ENCODE results near the gene CLEC2B. TPM values are rescaled to one million over a fixed set of nuclear protein-coding genes. Genes with fewer than 3 reads are reported as not detected.

Gene CLEC2B
- polyA plus RNA-seq (2013, experiment 1 of 2), result not detected
- 0.03 TPM for polyA plus RNA-seq (2013, experiment 2 of 2)

DNA sequence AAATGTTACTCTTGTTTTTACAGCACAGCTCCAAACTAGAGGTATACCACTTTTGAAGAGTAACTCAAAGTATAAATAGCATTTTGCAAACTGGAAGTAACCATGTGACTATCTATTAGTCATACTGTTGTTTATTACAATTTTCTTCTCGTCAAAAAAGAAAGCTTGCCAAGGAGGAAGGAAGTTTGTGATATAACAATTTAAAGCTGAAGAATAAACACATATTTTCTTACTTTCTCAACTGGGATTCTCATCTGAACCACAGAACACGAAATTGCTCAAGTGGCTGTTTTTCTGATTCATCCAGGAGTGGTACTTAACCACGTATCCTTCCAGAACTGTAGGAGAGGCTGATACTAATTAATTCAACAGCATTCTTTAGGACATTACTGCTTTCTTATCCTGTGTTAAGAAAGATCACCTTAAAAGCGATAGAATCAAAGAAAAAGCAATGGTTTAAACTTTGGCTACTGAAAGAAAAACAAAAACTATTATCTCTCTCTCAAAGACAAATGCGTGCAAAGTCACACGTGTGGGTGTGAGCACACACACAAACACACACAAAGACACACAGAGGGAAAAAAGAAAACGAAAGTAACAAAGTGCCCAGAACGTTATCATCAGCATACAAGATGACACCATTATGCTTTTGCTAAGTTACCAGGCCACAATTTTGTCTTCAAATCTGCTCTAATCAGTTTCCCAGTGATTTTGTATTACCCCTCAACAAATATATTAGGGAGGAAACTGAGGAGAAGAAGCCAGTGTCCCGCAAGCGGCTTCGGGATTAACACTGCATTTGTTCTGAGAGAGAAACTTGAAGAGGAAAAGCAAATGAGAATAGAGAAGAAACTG is at the start of gene CLEC2B:
Gene CLEC2B (minus strand): TSS at position 48 of the 855 bp plus-strand sequence.
- H2BK12ac ChIP-seq (ENCODE audit: low read length), result no peak within 1 kb of the TSS
- H2BK15ac ChIP-seq (ENCODE audit: low read length), result no peak within 1 kb of the TSS

DNA sequence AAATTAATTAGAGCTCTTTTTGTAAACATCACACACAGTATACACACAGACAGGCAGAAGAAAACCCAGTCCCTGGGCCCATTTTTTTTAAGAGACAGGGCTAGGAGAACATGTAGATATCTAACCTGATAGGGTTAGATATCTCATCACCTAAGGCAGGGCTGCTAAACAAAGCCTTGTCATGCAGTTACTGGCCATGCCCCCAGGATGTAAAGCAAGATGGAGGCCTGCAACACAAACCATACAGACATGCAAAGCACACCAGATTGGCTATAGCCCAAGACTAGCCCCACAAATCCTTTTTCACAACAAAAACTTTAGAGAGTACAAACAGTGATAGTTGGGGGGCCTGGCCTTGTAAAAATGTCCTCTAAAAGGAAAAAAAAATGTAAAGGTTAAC is 42.6 kb upstream of the CLEC2B start:
- no peak overlapping the region for H3K14ac ChIP-seq (ENCODE audit: low read length)
- no peak overlapping the region for H3K23ac ChIP-seq (ENCODE audit: low read depth, low read length, poor library complexity)
- no peak overlapping the region for H3K4me3 ChIP-seq (ENCODE audit: low read length in 2 of 2)
- H3K79me1 ChIP-seq (ENCODE audit: low read depth, low read length), result no peaks in the 10 kb centered on the region
- H4K8ac ChIP-seq (ENCODE audit: low read depth, low read length), result no peak overlapping the region
- peaks cover 9 to 11% of the 10 kb centered on the region in 2 donors for H3K9me3 ChIP-seq (replicated peaks in 1 of 2; ENCODE audit: control insufficient read depth in 2 of 2, insufficient read depth in 1 of 2, low read depth in 1 of 2, low read length in 2 of 2)
- no peak overlapping the region for H2AFZ ChIP-seq (ENCODE audit: low read length)
- H3K4me1 ChIP-seq (ENCODE audit: control insufficient read depth in 2 of 2, insufficient read depth in 1 of 2, low read depth in 1 of 2, low read length in 2 of 2), result no peaks in the 10 kb centered on the region
- H3K27me3 ChIP-seq (ENCODE audit: control insufficient read depth in 3 of 3, insufficient read depth in 3 of 3, low read depth in 1 of 3, low read length in 3 of 3), result no peaks in the 10 kb centered on the region
- no peak overlapping the region for H3K18ac ChIP-seq (ENCODE audit: low read length)
- H2AK5ac ChIP-seq (ENCODE audit: low read depth, low read length), result no peak overlapping the region
- no peak overlapping the region for H2BK15ac ChIP-seq (ENCODE audit: low read length)
- H3K27ac ChIP-seq (replicated peaks; ENCODE audit: low read length), result no peak overlapping the region
- no peak overlapping the region for H2BK5ac ChIP-seq (ENCODE audit: low read length)
- no peak overlapping the region for H3K9ac ChIP-seq (ENCODE audit: low read depth, low read length, poor library complexity)
- H3K4ac ChIP-seq (ENCODE audit: low read length), result no peak overlapping the region
- no peaks in the 10 kb centered on the region for H3K36me3 ChIP-seq (replicated peaks in 1 of 2; ENCODE audit: control insufficient read depth in 2 of 2, insufficient read depth in 2 of 2, low read length in 2 of 2)
- no peak overlapping the region for H3K4me2 ChIP-seq (ENCODE audit: insufficient read depth, low read length, poor library complexity, severe bottlenecking)
- no peak overlapping the region for H4K91ac ChIP-seq (ENCODE audit: low read depth, low read length, poor library complexity)
- DNase-seq (ENCODE audit: low spot score), result no peak
- no peak overlapping the region for H2BK12ac ChIP-seq (ENCODE audit: low read length)
- H2BK120ac ChIP-seq (ENCODE audit: low read depth, low read length), result no peak overlapping the region

More for the DNA sequence above, at the start of gene CLEC2B:
- no peak within 1 kb of the TSS for H2AK5ac ChIP-seq (ENCODE audit: low read depth, low read length)
- H3K27ac ChIP-seq (replicated peaks; ENCODE audit: low read length), result no peak within 1 kb of the TSS
- H3K9me3 ChIP-seq (replicated peaks in 1 of 2; ENCODE audit: control insufficient read depth in 2 of 2, insufficient read depth in 1 of 2, low read depth in 1 of 2, low read length in 2 of 2), result no peaks in the 10 kb centered on the region
- H3K23ac ChIP-seq (ENCODE audit: low read depth, low read length, poor library complexity), result no peak within 1 kb of the TSS
- no peak within 1 kb of the TSS for H2BK120ac ChIP-seq (ENCODE audit: low read depth, low read length)
- H2BK5ac ChIP-seq (ENCODE audit: low read length), result no peak within 1 kb of the TSS
- no peak for DNase-seq (ENCODE audit: low spot score)
- no peak within 1 kb of the TSS for H3K4me2 ChIP-seq (ENCODE audit: insufficient read depth, low read length, poor library complexity, severe bottlenecking)
- no peaks in the 10 kb centered on the region for H3K79me1 ChIP-seq (ENCODE audit: low read depth, low read length)
- no CpG with 5 or more reads among the region's 11 CpGs for WGBS, 2 donors (ENCODE audit: extremely low coverage in 2 of 2, insufficient read length in 2 of 2, insufficient replicate concordance in 1 of 2)
- peak within 1 kb of the TSS; percentile 53 for H2AFZ ChIP-seq (ENCODE audit: low read length)
- no peak within 1 kb of the TSS for H4K8ac ChIP-seq (ENCODE audit: low read depth, low read length)
- H3K36me3 ChIP-seq (replicated peaks in 1 of 2; ENCODE audit: control insufficient read depth in 2 of 2, insufficient read depth in 2 of 2, low read length in 2 of 2), result no peaks in the 10 kb centered on the region
- peak within 1 kb of the TSS in 1 of 2 donors; percentile 14 for H3K4me3 ChIP-seq (ENCODE audit: low read length in 2 of 2)
- no peaks in the 10 kb centered on the region for H3K27me3 ChIP-seq (ENCODE audit: control insufficient read depth in 3 of 3, insufficient read depth in 3 of 3, low read depth in 1 of 3, low read length in 3 of 3)
- H3K4ac ChIP-seq (ENCODE audit: low read length), result no peak within 1 kb of the TSS
- no peak within 1 kb of the TSS for H4K91ac ChIP-seq (ENCODE audit: low read depth, low read length, poor library complexity)
- H3K9ac ChIP-seq (ENCODE audit: low read depth, low read length, poor library complexity), result no peak within 1 kb of the TSS
- peaks cover 0 to 3% of the 10 kb centered on the region in 2 donors for H3K4me1 ChIP-seq (ENCODE audit: control insufficient read depth in 2 of 2, insufficient read depth in 1 of 2, low read depth in 1 of 2, low read length in 2 of 2)
- no peak within 1 kb of the TSS for H3K18ac ChIP-seq (ENCODE audit: low read length)
- no peak within 1 kb of the TSS for H3K14ac ChIP-seq (ENCODE audit: low read length)

DNA sequence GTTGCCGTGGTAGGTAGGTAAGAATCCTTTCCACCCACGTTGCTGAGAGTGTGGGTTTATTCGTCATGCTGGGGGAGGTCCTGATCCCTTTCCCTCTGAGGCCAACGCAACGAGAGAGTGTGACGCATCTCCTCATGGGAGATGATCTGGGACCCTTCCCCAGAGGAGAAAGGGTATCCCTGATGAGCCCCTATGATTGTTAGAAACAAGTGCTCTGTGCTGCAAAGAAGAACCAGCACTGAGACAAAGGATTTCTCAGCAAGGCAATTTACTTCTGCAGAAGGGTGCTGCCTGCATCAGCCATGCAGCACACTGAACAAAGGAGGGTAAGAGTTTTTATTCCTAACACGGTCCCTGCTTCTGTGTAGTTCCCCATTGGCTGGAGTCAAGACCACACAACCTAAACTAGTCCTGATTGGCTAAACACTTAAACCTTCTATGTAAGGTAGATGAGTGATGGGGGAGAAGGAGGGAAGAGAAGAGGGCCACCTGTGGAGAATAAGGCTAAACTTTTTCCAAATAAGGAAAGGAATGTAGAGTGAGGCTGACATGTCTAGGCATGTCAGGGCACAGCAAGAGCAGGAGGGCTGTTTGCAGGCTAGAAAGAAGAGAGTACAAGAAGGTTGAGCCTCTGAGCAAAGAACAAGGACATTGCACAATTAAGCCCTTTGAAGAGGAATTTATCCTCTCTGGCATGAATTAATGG is 41.7 kb upstream of the CLEC2B start:
- Histone ChIP-seq H2AK5ac (ENCODE audit: low read depth, low read length) (no peak overlapping the region), H3K79me1 (ENCODE audit: low read depth, low read length) (no peaks in the 10 kb centered on the region), H3K14ac (ENCODE audit: low read length) (no peak overlapping the region), H4K91ac (ENCODE audit: low read depth, low read length, poor library complexity) (no peak overlapping the region), H3K4me1 (ENCODE audit: control insufficient read depth in 2 of 2, insufficient read depth in 1 of 2, low read depth in 1 of 2, low read length in 2 of 2) (no peaks in the 10 kb centered on the region), H3K36me3 (replicated peaks in 1 of 2; ENCODE audit: control insufficient read depth in 2 of 2, insufficient read depth in 2 of 2, low read length in 2 of 2) (no peaks in the 10 kb centered on the region), H3K23ac (ENCODE audit: low read depth, low read length, poor library complexity) (no peak overlapping the region), H3K9me3 (replicated peaks in 1 of 2; ENCODE audit: control insufficient read depth in 2 of 2, insufficient read depth in 1 of 2, low read depth in 1 of 2, low read length in 2 of 2) (peaks cover 9 to 11% of the 10 kb centered on the region in 2 donors), H3K4ac (ENCODE audit: low read length) (no peak overlapping the region), H3K9ac (ENCODE audit: low read depth, low read length, poor library complexity) (no peak overlapping the region), H2BK5ac (ENCODE audit: low read length) (no peak overlapping the region), H3K4me3 (ENCODE audit: low read length in 2 of 2) (no peak overlapping the region), H3K27me3 (ENCODE audit: control insufficient read depth in 3 of 3, insufficient read depth in 3 of 3, low read depth in 1 of 3, low read length in 3 of 3) (no peaks in the 10 kb centered on the region), H2BK120ac (ENCODE audit: low read depth, low read length) (no peak overlapping the region), H2BK12ac (ENCODE audit: low read length) (no peak overlapping the region), H3K4me2 (ENCODE audit: insufficient read depth, low read length, poor library complexity, severe bottlenecking) (no peak overlapping the region), H4K8ac (ENCODE audit: low read depth, low read length) (no peak overlapping the region), H2BK15ac (ENCODE audit: low read length) (no peak overlapping the region), H3K18ac (ENCODE audit: low read length) (no peak overlapping the region), H3K27ac (replicated peaks; ENCODE audit: low read length) (no peak overlapping the region), H2AFZ (ENCODE audit: low read length) (no peak overlapping the region)
- no CpG with 5 or more reads among the region's 7 CpGs for WGBS, 2 donors (ENCODE audit: extremely low coverage in 2 of 2, insufficient read length in 2 of 2, insufficient replicate concordance in 1 of 2)
- no peak for DNase-seq (ENCODE audit: low spot score)

- Histone ChIP-seq H3K23ac (ENCODE audit: low read depth, low read length, poor library complexity) (no peak overlapping the region), H3K4me3 (ENCODE audit: low read length in 2 of 2) (no peak overlapping the region), H2AK5ac (ENCODE audit: low read depth, low read length) (no peak overlapping the region), H3K18ac (ENCODE audit: low read length) (no peak overlapping the region), H3K9ac (ENCODE audit: low read depth, low read length, poor library complexity) (no peak overlapping the region), H3K79me1 (ENCODE audit: low read depth, low read length) (no peaks in the 10 kb centered on the region), H3K36me3 (replicated peaks in 1 of 2; ENCODE audit: control insufficient read depth in 2 of 2, insufficient read depth in 2 of 2, low read length in 2 of 2) (no peaks in the 10 kb centered on the region), H3K27ac (replicated peaks; ENCODE audit: low read length) (no peak overlapping the region), H2BK15ac (ENCODE audit: low read length) (no peak overlapping the region), H3K4me2 (ENCODE audit: insufficient read depth, low read length, poor library complexity, severe bottlenecking) (no peak overlapping the region), H4K91ac (ENCODE audit: low read depth, low read length, poor library complexity) (no peak overlapping the region), H2BK5ac (ENCODE audit: low read length) (no peak overlapping the region), H4K8ac (ENCODE audit: low read depth, low read length) (no peak overlapping the region), H3K9me3 (replicated peaks in 1 of 2; ENCODE audit: control insufficient read depth in 2 of 2, insufficient read depth in 1 of 2, low read depth in 1 of 2, low read length in 2 of 2) (peaks cover 9 to 11% of the 10 kb centered on the region in 2 donors), H3K4ac (ENCODE audit: low read length) (no peak overlapping the region), H3K14ac (ENCODE audit: low read length) (no peak overlapping the region), H3K27me3 (ENCODE audit: control insufficient read depth in 3 of 3, insufficient read depth in 3 of 3, low read depth in 1 of 3, low read length in 3 of 3) (no peaks in the 10 kb centered on the region), H2AFZ (ENCODE audit: low read length) (no peak overlapping the region), H3K4me1 (ENCODE audit: control insufficient read depth in 2 of 2, insufficient read depth in 1 of 2, low read depth in 1 of 2, low read length in 2 of 2) (no peaks in the 10 kb centered on the region), H2BK12ac (ENCODE audit: low read length) (no peak overlapping the region), H2BK120ac (ENCODE audit: low read depth, low read length) (no peak overlapping the region)
- DNase-seq (ENCODE audit: low spot score), result no peak
Measured at GRCh38 chr12:9909724-9910123, 40.6 kb upstream of the CLEC2B start.

Measured in neuronal stem cell (in vitro differentiated cells).